ENCODE results near the gene DUSP16. TPM values are rescaled to one million over a fixed set of nuclear protein-coding genes. Genes with fewer than 3 reads are reported as not detected.
A peak's percentile ranks its signal among the peaks of the same experiment; 100 is the strongest.

Gene DUSP16
- total RNA-seq, 2 donors from 2014 or later = 12.9 to 23.4 TPM

DNA sequence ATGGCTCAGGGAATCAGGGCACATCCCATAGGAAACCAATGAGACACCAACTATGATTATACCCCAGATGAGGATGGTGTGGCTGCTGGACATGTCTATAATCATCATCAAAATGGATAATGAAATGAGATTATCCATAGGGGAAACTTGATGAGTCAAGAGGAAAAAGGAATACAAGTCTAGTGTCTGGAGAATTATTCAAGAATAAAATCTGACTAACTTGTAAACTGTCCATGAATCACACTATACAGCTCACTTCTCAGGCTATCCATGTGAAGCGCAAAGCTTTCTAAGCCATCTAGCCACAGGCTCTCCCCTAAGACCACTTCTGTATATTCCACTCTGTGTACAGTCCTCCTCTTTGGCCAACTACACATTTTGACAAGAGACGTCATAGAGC lies 52.5 kb downstream of the DUSP16 start:
- Histone ChIP-seq H3K36me3 (no peaks in the 10 kb centered on the region), H3K9me3 (no peaks in the 10 kb centered on the region), H3K4me1 (ENCODE audit: control insufficient read depth in 1 of 2, low read depth in 2 of 2) (peaks cover 36 to 61% of the 10 kb centered on the region in 2 donors), H3K27me3 (replicated peaks; ENCODE audit: insufficient read depth) (no peaks in the 10 kb centered on the region), H3K4me3 (no peak overlapping the region), H3K27ac (no peak overlapping the region)
- DNase-seq (ENCODE audit: low spot score) (no peak), ATAC-seq (ENCODE audit: insufficient number of reproducible peaks, low FRiP score, low read depth) (no peak)
- TF ChIP-seq, protein P1, sequence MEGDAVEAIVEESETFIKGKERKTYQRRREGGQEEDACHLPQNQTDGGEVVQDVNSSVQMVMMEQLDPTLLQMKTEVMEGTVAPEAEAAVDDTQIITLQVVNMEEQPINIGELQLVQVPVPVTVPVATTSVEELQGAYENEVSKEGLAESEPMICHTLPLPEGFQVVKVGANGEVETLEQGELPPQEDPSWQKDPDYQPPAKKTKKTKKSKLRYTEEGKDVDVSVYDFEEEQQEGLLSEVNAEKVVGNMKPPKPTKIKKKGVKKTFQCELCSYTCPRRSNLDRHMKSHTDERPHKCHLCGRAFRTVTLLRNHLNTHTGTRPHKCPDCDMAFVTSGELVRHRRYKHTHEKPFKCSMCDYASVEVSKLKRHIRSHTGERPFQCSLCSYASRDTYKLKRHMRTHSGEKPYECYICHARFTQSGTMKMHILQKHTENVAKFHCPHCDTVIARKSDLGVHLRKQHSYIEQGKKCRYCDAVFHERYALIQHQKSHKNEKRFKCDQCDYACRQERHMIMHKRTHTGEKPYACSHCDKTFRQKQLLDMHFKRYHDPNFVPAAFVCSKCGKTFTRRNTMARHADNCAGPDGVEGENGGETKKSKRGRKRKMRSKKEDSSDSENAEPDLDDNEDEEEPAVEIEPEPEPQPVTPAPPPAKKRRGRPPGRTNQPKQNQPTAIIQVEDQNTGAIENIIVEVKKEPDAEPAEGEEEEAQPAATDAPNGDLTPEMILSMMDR (IDR thresholded peaks at IDR 0.05) = no peak

DNA sequence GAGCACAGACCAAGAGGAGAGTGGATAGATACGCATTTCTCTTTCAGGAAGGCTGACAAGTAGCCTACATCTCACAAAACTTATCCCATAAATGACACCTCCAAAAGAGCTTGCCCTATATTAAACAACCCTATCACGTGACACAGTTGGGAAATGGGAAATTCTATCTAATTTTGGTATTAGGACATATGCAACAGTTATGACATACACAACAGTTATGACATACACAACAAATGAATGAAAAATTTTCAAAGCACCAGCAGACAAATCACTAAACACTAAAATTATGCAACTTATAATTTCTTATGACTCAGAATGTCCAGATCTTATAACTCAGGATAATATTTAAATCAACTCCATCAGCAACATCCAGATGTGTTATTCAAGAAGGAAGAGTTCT lies 54.1 kb downstream of the DUSP16 start:
- ATAC-seq (ENCODE audit: insufficient number of reproducible peaks, low FRiP score, low read depth) (no peak), DNase-seq (ENCODE audit: low spot score) (no peak)
- no peak overlapping the region for H3K27ac ChIP-seq
- peaks cover 38 to 56% of the 10 kb centered on the region in 2 donors for H3K4me1 ChIP-seq (ENCODE audit: control insufficient read depth in 1 of 2, low read depth in 2 of 2)
- TF ChIP-seq, protein P1 (IDR thresholded peaks at IDR 0.05) = no peak
- H3K36me3 ChIP-seq = no peaks in the 10 kb centered on the region
- H3K4me3 ChIP-seq = no peak overlapping the region
- H3K9me3 ChIP-seq = no peaks in the 10 kb centered on the region
- no peaks in the 10 kb centered on the region for H3K27me3 ChIP-seq (replicated peaks; ENCODE audit: insufficient read depth)

DNA sequence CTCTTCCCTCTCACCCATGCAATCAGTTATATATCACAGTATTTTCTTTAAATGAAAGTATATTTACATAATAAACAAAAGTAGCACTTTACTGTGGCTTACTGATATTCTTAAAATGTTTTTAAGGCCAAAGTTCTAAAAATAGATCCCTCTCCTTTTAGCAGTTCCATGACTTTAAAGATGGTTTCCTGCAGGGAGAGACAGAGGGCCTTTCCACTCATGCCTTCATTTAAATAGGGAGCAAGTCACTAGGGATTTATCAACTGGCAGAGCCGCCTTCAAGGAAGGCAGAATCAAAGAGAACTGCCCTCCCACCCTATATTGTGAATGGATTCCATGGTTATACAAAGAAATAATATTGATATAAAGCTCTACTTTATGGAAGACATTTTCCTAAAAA lies 55.5 kb downstream of the DUSP16 start:
- Histone ChIP-seq H3K36me3 (no peaks in the 10 kb centered on the region), H3K4me3 (peak overlapping the region; percentile 57), H3K27ac (peak overlapping the region; percentile 62 to 69), H3K4me1 (ENCODE audit: control insufficient read depth in 1 of 2, low read depth in 2 of 2) (peaks cover 27 to 41% of the 10 kb centered on the region in 2 donors), H3K9me3 (no peaks in the 10 kb centered on the region), H3K27me3 (replicated peaks; ENCODE audit: insufficient read depth) (no peaks in the 10 kb centered on the region)
- ATAC-seq (ENCODE audit: insufficient number of reproducible peaks, low FRiP score, low read depth) (no peak), DNase-seq (ENCODE audit: low spot score) (no peak)
- TF ChIP-seq, protein P1 (IDR thresholded peaks at IDR 0.05) = no peak

DNA sequence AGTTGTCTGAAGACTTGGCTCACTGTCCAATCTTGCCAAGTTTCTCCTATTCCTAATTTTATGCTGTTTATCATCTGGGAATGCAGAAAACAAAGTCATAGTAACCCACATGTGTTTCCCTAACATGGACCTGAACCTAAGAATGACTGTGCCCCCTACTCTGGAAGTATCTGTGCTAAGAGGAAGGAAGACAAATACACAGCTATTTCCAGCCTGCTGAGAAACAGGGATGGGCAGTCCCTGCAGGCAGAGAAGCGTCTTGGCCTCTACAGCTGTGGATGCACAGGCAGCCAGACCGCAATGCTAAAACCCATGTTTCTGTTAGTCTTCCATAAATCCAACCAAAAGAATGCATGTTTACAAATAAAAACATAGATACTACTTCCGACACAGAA lies 56.2 kb downstream of the DUSP16 start:
- DNase-seq (ENCODE audit: low spot score) (no peak), ATAC-seq (ENCODE audit: insufficient number of reproducible peaks, low FRiP score, low read depth) (no peak)
- no peaks in the 10 kb centered on the region for H3K36me3 ChIP-seq
- peaks cover 25 to 36% of the 10 kb centered on the region in 2 donors for H3K4me1 ChIP-seq (ENCODE audit: control insufficient read depth in 1 of 2, low read depth in 2 of 2)
- no peaks in the 10 kb centered on the region for H3K27me3 ChIP-seq (replicated peaks; ENCODE audit: insufficient read depth)
- peak overlapping the region; percentile 57 for H3K4me3 ChIP-seq
- no peaks in the 10 kb centered on the region for H3K9me3 ChIP-seq
- TF ChIP-seq, protein P1 (IDR thresholded peaks at IDR 0.05) = no peak
- peak overlapping the region; percentile 62 to 69 for H3K27ac ChIP-seq

DNA sequence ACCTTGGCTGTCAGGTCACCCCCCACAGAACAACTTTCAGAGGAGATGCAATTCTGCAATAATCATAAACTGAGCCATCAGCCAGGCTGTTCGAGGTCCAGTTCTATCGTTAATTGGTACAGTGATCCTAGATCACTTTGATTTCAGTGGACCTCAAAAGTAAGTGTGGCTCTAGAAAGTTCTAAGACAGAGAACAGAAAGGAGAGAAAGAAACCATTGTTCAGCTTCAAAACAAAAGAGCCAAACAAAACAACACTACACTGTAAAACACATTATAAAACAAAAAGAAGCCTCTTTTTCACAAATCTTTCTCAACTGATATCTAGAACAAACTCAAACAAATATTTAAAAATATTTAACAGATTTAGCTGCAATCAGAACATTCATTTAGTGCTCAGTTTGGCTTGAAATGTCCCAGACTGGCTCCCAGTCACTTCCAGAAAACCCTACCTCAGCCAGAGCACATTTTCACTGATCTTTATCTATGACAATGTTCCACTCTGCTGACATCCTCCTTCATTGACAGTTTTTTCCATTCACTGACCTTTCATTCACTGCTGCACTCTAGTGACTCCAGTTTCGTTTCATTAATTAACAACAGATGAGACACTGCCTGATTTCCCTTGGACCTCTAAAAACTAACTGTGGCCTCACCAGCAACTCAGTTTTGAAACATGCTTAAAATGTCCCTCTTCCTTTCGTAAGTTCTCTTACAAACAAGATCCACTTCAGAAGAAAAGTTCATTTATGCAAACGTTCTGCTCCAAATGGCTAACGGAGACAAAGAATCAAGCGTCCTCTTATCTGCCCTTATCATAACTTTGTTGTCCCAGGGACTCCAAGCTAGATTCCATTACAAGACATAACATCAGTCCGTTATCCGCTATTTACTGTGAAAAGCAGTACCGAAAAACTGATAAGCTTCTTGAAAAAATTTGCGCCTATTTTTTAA lies 56.8 kb downstream of the DUSP16 start:
- H3K27ac ChIP-seq = peak overlapping the region; percentile 62 to 69

More for the DNA sequence above, 56.8 kb downstream of the DUSP16 start:
- H3K36me3 ChIP-seq = no peaks in the 10 kb centered on the region
- peaks cover 23 to 39% of the 10 kb centered on the region in 2 donors for H3K4me1 ChIP-seq (ENCODE audit: control insufficient read depth in 1 of 2, low read depth in 2 of 2)
- no peaks in the 10 kb centered on the region for H3K27me3 ChIP-seq (replicated peaks; ENCODE audit: insufficient read depth)
- peak overlapping the region; percentile 57 for H3K4me3 ChIP-seq
- H3K9me3 ChIP-seq = no peaks in the 10 kb centered on the region
- TF ChIP-seq, protein P1 (IDR thresholded peaks at IDR 0.05) = no peak
- ATAC-seq (ENCODE audit: insufficient number of reproducible peaks, low FRiP score, low read depth) = peak; percentile 70
- DNase-seq (ENCODE audit: low spot score) = no peak

All from thoracic aorta (tissue), 2 donors.